Colonic mucosa (tissue), 4 donors: Measurements from ENCODE around the gene ZNF253. TPM values are rescaled to one million over a fixed set of nuclear protein-coding genes. Genes with fewer than 3 reads are reported as not detected.
"Not testable (repeated sequence)": the region's sequence is repeated elsewhere in the genome, so short reads cannot be mapped to it uniquely, and the experiment has no call there.

Experiments used
- DNase-seq: peaks from one replicate; pipeline ENCODE4 v3.0.0-alpha.2; 2020
- H3K27ac ChIP-seq: fragments of 200-600 bp; one replicate; pipeline ENCODE4 v1.8.0; 2021
- H3K27me3 ChIP-seq: fragments of 200-600 bp; one replicate; pipeline ENCODE4 v1.8.0; 2021
- H3K36me3 ChIP-seq: fragments of 200-600 bp; one replicate; pipeline ENCODE4 v1.8.0; 2021
- H3K4me1 ChIP-seq: fragments of 200-600 bp; one replicate; pipeline ENCODE4 v1.8.0; 2021; ENCODE audit warnings: mild to moderate bottlenecking
- H3K4me3 ChIP-seq: fragments of 200-600 bp; one replicate; pipeline ENCODE4 v1.8.0; 2021
- H3K9ac ChIP-seq, 2 donors: one replicate each; pipeline ENCODE4 v1.7.0; 2013; ENCODE audit warnings: control low read depth in 2 of 2, low read depth in 2 of 2, low read length in 2 of 2
- H3K9me3 ChIP-seq: fragments of 200-600 bp; one replicate; pipeline ENCODE4 v1.8.0; 2021
- intact Hi-C: fragments of 100-400 bp; cut with DNase I; formaldehyde crosslinking; loops from one replicate; pipeline ENCODE4 v1.14.1; 2022
- total RNA-seq, 2 donors: library from RNA; stranded (reverse); fragmentation: NEBNext Ultra II Directional in 1 of 2; extraction: Animal tissue kit (Norgen Biotek cat#: 25700) in 1 of 2; gene quantifications; one replicate each; pipeline ENCODE4 v1.2.1, GENCODE V29; 2021
- TF ChIP-seq, protein P1 (sequence below): fragments of 200-600 bp; IDR thresholded peaks from one replicate; pipeline ENCODE4 v1.8.0; 2022; ENCODE audit warnings: antibody characterized with exemption, mild to moderate bottlenecking
- donor health status: healthy.
- donor health status: DM: no; HTN: no; CAD: no.
- donor health status: DM: no; HTN: no; CAD: no.

ZNF253 gene
- total RNA-seq, 2 donors from 2014 or later: 8.0 to 9.0 TPM

DNA sequence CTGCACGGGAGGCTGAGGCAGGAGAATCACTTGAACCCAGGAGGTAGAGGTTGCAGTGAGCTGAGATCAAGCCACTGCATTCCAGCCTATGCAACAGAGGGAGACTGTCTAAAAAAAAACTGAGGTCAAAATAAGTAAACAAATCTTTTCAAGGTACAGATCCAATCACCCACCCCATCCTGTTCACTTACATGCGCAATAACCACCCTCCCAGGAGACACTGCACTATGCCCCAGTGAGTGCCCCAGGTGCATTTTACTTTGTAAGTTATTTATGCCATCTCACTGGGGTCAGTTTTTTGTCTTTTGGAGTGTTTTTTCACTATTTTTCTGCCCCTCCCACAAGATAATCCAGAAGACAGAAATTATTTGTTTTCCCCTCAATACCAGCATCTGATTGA lies 6.9 kb upstream of the ZNF253 start:
- intact Hi-C loops: no loop called here
- H3K27ac ChIP-seq: no peak overlapping the region
- H3K36me3 ChIP-seq: no peaks in the 10 kb centered on the region
- no peaks in the 10 kb centered on the region for H3K27me3 ChIP-seq
- H3K9me3 ChIP-seq: no peaks in the 10 kb centered on the region
- H3K4me1 ChIP-seq: no peaks in the 10 kb centered on the region
- no peak for DNase-seq
- no peak overlapping the region for H3K9ac ChIP-seq
- TF ChIP-seq, protein P1, sequence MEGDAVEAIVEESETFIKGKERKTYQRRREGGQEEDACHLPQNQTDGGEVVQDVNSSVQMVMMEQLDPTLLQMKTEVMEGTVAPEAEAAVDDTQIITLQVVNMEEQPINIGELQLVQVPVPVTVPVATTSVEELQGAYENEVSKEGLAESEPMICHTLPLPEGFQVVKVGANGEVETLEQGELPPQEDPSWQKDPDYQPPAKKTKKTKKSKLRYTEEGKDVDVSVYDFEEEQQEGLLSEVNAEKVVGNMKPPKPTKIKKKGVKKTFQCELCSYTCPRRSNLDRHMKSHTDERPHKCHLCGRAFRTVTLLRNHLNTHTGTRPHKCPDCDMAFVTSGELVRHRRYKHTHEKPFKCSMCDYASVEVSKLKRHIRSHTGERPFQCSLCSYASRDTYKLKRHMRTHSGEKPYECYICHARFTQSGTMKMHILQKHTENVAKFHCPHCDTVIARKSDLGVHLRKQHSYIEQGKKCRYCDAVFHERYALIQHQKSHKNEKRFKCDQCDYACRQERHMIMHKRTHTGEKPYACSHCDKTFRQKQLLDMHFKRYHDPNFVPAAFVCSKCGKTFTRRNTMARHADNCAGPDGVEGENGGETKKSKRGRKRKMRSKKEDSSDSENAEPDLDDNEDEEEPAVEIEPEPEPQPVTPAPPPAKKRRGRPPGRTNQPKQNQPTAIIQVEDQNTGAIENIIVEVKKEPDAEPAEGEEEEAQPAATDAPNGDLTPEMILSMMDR: no peak
- no peak overlapping the region for H3K4me3 ChIP-seq

DNA sequence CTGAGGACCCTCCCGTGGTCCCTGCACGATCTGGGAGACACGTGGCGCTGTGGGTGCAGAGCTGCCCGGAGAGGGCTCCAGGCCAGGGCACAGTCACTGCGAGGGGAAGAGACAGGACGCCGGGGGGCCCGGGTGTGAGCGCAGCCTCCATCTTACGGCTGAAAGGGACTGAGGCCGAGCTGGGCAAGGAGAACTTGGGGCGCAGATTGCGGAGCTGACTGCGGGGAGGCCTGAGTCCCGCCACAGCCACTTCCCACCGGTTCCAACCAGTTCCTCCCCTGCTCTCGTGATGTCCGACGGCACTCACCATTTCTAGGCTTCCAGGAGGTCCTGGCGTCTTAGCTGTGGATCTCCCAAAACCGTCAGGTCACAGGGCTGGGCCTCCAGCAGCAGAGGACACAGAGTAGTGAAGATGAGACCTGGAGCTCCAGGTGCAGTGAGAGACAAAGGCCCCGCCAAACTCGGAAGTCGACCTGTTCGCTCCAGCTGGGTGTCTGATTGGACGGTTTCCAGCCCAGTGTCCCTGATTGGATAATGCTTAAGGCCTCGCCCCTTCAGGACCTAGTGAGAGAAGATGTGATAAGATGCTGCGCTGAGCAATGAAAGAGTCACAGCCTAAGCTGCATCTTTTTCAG lies 4.8 kb upstream of the ZNF253 start:
- no peaks in the 10 kb centered on the region for H3K27me3 ChIP-seq
- H3K27ac ChIP-seq: no peak overlapping the region
- no peaks in the 10 kb centered on the region for H3K4me1 ChIP-seq
- H3K9ac ChIP-seq: no peak overlapping the region
- intact Hi-C loops: no loop called here
- H3K36me3 ChIP-seq: no peaks in the 10 kb centered on the region
- no peaks in the 10 kb centered on the region for H3K9me3 ChIP-seq
- no peak for DNase-seq
- no peak overlapping the region for H3K4me3 ChIP-seq
- TF ChIP-seq, protein P1: no peak

DNA sequence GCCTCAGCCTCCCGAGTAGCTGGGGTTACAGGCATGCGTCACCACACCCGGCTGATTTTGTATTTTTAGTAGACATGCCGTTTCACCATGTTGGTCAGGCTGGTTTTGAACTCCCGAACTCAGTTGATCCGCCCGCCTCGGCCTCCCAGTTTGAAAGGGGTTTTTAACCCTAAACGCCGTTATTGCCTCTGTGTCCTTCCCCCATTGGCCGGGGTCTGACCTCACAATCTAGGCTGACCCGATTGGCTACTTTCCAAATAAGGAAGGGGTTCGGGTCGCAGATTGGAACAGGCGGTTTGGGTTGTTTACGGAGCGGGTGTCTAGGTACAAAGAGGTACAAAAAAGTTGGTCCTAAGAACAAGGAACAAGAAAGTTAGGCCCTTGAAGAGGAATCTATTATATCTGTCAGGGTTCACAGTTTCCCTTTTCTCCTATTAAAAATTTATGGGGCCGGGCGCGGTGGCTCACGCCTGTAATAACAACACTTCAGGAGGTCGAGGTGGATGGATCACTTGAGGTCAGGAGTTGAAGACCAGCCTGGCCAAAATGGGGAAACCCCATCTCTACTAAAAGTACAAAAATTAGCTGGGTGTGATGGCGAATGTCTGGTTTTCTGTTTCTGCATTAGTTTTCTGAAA lies 1.0 kb downstream of the ZNF253 start:
- Histone ChIP-seq H3K36me3 (no peaks in the 10 kb centered on the region), H3K27ac (peak overlapping the region; percentile 94), H3K9me3 (no peaks in the 10 kb centered on the region), H3K4me3 (peak overlapping the region; percentile 72), H3K9ac (peak overlapping the region; percentile 71 to 94), H3K4me1 (peaks cover 11% of the 10 kb centered on the region), H3K27me3 (no peaks in the 10 kb centered on the region)
- intact Hi-C loops: no loop called here
- TF ChIP-seq, protein P1: no peak
- peak; percentile 36 for DNase-seq

DNA sequence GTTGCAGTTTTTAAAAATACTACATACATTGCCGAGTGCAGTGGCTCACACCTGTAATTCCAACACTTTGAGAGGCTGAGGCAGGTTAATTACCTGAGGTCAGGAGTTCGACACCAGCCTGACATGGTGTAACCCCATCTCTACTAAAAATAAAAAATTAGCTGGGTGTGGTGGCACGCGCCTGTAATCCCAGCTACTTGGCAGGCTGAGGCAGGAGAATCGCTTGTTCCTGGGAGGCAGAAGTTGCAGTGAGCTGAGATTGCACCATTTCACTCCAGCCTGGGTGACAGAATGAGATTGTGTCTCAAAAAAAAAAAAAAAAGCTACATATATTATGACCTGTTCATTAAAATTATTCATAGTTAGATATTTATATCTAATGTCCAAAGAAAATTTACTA lies 4.4 kb downstream of the ZNF253 start:
- H3K9ac ChIP-seq, H3K27me3 ChIP-seq, H3K27ac ChIP-seq, H3K36me3 ChIP-seq, H3K4me3 ChIP-seq, H3K9me3 ChIP-seq, DNase-seq, intact Hi-C loops: not testable (repeated sequence)
- H3K4me1 ChIP-seq: peaks cover 11% of the 10 kb centered on the region

DNA sequence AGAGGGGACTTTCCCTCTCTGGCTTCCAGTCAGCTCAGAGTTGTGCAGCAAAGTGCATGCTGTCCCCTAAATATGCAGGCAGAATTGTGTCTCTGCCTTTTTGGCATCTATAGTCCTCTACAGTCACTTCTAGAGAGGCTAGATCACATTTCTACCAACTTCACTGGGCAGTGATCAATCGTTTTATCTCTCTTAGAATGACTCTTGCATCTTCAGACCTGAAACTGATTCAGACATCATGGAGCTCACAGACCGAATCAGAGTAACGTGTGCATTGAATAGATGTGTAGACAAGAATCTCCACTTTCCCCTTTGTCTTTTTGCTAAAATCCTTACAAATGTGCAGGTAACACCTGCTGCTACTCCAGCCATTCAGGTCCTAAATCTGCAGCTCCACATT lies 6.2 kb downstream of the ZNF253 start:
- Histone ChIP-seq H3K4me1 (peaks cover 11% of the 10 kb centered on the region), H3K36me3 (no peaks in the 10 kb centered on the region), H3K27me3 (no peaks in the 10 kb centered on the region), H3K4me3 (no peak overlapping the region), H3K9me3 (no peaks in the 10 kb centered on the region), H3K9ac (no peak overlapping the region), H3K27ac (no peak overlapping the region)
- TF ChIP-seq, protein P1: no peak
- DNase-seq: no peak
- intact Hi-C loops: no loop called here

DNA sequence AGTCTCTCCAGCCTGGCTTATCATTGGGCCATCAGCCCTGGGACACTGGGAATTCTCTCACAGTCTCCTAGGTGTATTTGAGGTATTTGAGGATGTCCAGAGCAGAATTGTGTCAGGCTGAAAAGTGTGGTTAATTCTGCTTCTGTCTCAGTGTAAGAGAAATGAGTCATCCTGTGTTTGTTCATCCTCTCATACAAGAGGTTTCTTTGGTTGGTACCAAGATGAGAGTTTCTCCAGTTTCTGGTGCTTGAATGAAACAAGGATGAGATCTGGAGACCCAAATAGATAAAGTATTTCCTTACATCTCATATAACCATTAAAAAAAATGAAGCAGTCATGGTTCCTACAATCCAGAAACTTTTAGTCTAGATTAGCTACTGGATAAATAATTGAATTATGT lies 7.7 kb downstream of the ZNF253 start:
- Histone ChIP-seq H3K36me3 (no peaks in the 10 kb centered on the region), H3K9me3 (no peaks in the 10 kb centered on the region), H3K27me3 (no peaks in the 10 kb centered on the region), H3K9ac (no peak overlapping the region), H3K4me1 (no peaks in the 10 kb centered on the region), H3K27ac (no peak overlapping the region), H3K4me3 (no peak overlapping the region)
- TF ChIP-seq, protein P1: no peak
- intact Hi-C loops: no loop called here
- DNase-seq: no peak
